Omental fat pad (tissue), 4 donors: ENCODE measurements around the gene XPC. TPM values are rescaled to one million over a fixed set of nuclear protein-coding genes. Genes with fewer than 3 reads are reported as not detected.

Experiments
- ATAC-seq: fragments of 150-250 bp; one replicate; pipeline ENCODE4 v1.9.1; 2016; ENCODE audit warnings: mild to moderate bottlenecking, moderate library complexity; ENCODE audit not compliant: low FRiP score
- DNase-seq: peaks from one replicate; pipeline ENCODE4 v3.0.0-alpha.2; 2019; ENCODE audit warnings: low spot score
- CTCF ChIP-seq, 3 donors: fragments of 450-650 bp; IDR thresholded peaks; one replicate each; pipeline ENCODE4 v1.5.1; 2016 to 2017; ENCODE audit warnings: antibody characterized with exemption in 3 of 3, mild to moderate bottlenecking in 3 of 3, moderate library complexity in 2 of 3
- total RNA-seq, 4 donors: library from RNA; depleted of rRNA; stranded (reverse); fragments of >200 nt; gene quantifications; one replicate each; pipeline ENCODE4 v1.1.0, GENCODE V29; 2016

XPC gene
- total RNA-seq, 4 donors from 2014 or later: 26.5 to 47.8 (median 33.8) TPM

DNA sequence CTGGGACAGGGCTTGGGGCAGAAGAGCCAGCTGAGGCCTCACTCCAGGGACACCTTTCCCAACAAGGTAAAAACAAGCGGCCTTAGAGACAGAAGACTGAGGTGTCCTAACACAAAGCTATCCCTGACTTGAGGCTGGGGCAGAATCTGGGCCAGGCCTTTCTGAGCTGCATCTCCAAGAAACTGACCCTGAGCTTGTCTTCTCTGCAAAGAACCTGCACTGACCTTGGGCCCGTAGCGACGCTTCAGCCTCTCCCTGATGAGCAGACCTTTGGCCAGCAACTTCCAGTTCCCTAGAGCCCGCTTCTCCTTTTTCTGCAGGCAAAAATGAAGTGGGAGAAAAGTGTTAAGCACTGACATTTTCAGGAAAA lies 31.4 kb downstream of the XPC start:
- DNase-seq: no peak
- ATAC-seq: no peak
- TF ChIP-seq CTCF (IDR thresholded peaks at IDR 0.05): no peak

DNA sequence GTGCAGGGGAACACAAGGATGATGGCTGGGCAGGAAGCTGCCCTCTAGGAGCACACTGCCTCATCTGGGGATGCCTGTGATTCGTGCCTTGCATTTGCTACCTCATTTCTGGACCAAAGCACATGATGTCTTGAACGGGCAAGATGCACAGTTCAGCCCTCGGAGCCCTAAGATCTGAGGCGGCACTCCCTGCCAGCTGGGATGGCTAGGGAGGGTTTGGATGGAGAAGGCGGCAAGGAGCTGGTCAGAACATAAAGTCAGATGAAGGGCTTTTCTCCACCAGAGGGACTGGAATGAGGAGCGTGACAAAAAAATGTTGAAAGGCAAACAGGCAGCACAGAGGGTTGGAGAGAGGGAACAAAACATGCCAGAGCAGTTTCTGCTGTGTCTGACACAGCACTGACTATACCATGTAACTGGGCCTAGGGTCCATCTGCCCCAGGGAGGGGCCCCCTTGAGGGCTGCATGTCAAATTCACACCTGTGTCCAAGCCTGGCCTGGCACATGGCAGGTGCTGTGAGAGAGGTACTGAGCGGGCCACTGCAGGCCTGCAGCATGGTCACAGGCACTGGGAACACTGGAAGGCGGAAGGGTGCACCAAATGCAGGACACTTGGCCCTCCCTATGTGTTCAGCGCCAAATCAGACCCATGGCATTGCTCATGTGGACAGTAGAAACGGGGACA lies 31.9 kb downstream of the XPC start:
- no peak for ATAC-seq
- TF ChIP-seq CTCF (IDR thresholded peaks at IDR 0.05): no peak

GRCh38 chr3:14145670-14146380 lies 32.6 kb downstream of the XPC start:
- ATAC-seq: no peak
- DNase-seq: no peak
- TF ChIP-seq CTCF (IDR thresholded peaks at IDR 0.05): no peak

More for the DNA sequence above, 31.9 kb downstream of the XPC start:
- no peak for DNase-seq

DNA sequence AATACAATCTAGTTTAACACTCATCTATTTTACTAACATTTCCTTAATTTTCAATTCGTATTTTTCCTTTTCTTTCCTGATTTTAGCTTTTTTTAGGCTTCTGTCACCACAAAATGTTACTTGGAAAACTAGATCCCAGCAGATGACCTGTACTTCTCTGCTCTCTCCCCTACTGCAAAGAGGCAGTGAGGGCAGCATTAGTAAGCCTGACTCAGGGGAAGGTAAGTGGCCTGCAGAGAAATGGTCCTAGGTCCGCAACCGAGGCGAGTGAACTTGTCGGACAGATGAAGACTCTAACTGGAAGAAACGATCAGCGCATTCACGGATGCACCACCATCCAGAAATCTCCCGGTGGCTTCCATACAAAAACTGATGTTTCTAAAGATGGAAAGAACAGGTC lies 33.2 kb downstream of the XPC start:
- TF ChIP-seq CTCF (IDR thresholded peaks at IDR 0.05): no peak
- DNase-seq (no peak), ATAC-seq (no peak)

DNA sequence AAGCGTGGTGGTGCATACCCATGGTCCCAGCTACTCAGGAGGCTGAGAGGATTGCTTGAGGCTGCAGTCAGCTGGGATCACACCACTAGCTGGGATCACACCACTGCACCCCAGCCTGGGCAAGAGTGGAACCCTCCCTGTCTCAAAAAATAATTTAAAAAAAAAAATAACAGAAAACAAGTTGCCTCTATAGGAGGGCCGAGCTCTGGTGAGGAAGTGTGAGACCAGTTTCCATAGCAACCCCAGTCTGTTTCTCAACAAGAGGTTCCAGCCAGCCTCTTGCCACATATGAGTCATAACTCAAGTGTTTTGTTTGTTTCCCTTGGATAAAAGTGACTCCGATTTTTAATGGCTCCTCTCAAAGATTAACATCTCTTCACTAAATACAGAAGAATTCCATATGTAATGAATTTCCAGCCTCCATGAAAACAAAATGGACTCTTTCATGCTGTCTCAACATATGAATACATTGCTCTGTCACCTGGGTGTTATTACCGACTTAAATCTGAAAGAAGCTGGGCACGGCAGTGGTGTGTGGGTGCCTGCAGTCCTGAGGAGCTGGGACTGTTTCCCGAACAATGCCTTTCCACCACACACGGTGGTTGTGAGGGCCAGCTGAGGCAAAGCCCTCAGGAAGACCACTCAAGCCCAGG lies 33.9 kb downstream of the XPC start:
- DNase-seq: no peak
- no peak for TF ChIP-seq CTCF (IDR thresholded peaks at IDR 0.05)
- peak; percentile 70 for ATAC-seq

DNA sequence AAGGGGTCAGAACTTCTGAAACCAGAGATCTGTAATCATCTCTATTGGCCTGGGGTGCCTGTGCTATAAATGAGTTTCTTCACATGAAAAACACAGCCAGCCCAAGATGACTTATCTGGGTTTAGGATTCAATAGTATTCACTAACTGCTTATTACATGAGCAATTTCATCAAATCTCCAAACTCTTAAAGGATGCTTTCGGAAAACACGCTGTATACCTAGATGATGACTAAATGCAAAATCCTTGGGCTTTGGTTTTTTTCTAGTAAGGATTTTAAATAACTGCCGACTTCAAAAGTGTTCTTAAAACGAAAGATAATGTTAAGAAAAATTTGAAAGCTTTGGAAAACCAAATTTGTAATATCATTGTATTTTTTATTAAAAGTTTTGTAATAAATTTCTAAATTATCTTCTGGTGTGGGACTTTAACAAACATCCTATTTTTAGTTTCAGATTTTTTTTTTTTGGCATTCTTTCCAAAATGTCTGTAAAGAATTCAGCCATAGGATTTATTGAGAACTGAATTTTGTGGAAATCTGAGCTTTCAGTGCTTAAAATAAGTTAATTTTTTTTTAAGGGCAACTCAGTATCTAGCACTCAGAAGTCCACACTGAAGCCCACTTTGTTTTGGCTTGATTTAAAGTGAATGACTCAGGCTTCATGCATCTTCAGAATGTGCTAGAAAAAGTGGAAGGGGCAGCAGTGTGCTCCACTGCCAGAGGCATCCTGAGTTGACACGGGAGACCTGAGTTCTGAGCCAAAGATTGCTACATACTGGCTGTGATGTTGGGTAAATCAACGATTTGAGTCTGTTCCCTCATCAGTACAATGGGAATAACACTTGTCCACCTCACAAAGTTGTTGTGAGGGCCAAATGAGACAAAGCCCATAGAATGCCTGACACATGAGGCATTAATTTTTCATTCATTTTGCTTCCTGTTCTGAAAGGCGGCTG lies 34.9 kb downstream of the XPC start:
- ATAC-seq: peak; percentile 75
- DNase-seq: no peak
- TF ChIP-seq CTCF (IDR thresholded peaks at IDR 0.05): no peak
